ENCODE measurements around the gene TGFBI.
"Not testable (repeated sequence)": the region's sequence is repeated elsewhere in the genome, so short reads cannot be mapped to it uniquely, and the experiment has no call there.

TGFBI gene

DNA sequence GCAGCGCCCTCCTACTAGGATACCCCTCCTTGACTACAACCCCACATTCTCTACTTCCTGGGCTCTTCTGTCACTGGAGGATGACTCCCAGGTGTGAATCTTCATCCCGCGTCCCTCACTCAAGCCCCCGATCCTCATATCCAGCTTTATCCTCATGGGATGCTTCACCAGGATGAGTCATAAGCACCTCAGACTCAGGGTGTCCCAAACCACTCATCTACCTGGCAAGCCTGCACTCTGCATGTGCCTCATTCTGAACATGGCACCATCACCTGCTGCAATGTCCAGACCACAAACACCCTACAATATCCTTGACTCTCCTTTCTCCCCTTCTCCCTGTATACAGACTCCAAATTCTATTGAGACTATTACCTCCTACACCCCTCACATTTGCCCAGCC is 1.5 kb upstream of the TGFBI start:
- no peak for DNase-seq

DNA sequence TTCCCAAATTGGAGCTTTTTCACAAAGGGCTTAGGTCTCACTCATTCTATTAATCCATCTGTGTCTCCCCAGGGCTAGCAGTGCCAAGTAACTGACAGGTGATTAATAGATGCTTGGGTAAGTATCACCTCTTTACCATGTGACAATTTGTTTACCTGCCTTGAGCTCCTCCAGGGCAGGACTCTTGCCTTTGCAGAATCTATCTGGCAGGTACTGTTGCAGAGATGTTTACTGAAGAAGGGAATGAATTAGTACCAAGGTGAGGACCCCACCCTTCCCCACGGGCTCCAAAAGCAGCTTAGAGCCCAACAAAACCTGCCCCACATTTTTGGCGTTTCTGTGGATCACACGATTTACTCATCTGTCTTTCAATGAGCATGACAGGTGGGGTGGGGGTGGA is 698 bp upstream of the TGFBI start:
- no peak for DNase-seq

DNA sequence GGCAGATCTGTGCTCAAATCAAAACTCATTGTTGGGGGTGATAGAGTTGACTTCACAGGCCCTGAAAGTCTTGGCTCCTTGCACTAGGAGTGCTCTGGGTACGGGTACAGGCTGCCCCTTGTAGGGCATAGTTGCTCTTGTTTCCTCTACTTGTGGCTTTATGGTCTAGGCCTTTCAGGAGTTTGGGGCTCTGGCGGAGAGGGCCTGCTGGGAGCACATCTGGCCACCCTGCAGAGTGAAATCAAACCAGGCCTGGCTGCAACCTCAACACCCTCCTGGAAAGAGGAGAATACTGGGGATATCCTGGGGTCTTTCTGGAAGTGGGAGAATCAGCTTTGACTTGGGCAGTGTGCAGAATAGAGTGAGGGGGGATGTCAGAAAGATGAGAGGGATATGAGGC is 1.5 kb downstream of the TGFBI start:
- no peak for DNase-seq

DNA sequence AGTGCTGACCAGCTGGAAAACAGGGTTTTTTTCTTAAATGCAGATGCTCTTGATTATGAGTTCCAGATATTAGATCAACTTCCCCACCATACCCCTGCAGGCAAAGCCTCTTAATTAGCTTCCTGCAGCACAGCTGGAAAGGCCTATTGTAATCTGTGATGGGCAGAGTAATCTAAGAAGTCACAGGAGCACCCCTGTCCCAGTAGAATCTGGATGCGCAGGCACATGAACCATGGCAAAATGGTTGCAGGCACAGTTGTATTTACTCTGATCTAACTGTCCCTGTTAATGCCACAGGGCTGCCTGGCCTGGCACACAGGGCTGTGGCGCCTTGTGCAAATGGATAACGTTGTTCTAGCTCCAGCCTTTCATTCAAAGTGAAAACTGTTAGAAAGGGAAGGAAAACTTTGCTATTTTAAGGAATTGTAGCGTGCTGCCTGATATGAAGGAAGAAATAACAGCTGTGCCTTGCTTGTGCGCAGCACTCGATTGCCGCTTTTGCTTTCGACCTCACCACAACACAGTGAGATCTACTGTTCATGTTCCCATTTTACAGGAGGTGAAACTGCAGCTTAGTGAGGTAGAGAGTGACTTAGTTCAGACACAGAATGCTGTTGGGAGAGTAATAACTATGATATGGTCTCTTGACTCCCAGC is 2.3 kb downstream of the TGFBI start:
- DNase-seq = peak; percentile 9

DNA sequence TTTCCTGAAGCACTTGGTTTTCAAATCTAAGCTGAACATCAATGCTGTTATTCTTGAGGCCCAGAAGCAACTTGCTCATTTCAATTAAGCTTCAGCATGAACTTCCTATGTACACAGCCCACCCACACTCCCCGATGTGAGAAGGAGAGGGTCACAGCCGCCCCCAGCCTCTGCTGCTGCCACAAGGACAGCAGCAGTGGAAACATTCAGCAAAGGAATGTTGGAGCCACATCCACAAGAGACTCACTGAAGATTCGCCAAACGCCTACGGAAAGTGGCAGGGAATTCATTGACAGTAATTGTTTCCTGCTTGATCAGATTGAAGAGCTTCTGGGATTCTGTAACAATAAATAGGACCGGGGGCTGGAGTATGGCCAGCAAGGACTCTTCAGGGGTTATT is 2.9 kb downstream of the TGFBI start:
- no peak for DNase-seq

DNA sequence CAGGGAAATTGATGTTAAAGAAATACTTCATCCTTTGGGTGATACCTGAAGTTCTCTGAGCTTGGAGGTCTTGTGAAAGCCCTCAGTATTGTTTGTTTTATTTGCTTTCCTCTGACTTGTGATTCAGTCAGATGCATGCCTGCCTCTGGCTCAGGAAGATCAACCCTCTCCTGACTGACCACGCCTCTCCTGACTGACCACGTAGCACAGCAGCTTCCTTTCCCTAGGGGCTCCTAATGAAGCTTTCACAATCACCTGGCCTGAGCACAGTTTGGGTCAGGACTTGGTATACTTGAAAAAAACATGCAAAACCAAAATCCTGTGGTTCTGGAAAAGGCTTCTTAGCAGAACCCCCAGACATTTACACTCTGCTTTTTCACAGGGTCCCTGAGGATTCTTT is 3.8 kb downstream of the TGFBI start:
- DNase-seq = no peak

DNA sequence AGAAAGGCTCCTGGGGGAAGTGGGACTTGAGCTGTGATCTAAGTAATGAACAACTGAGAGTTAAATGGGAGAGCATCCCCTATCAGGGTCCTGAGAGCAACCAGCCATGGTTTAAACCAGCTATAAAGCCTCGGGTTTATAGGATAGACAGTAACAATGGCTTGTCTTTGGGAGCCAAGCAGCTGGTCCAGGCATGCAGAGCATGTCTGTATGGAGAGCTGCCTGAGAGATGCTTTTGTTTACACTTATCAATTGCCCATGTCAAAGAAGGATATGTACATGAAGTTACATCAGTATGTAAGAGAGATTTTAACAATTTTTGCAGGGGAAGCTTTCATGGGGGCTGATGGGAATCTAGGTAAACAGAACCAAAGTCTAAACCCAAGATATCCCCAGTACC is 4.4 kb downstream of the TGFBI start:
- no peak for DNase-seq

DNA sequence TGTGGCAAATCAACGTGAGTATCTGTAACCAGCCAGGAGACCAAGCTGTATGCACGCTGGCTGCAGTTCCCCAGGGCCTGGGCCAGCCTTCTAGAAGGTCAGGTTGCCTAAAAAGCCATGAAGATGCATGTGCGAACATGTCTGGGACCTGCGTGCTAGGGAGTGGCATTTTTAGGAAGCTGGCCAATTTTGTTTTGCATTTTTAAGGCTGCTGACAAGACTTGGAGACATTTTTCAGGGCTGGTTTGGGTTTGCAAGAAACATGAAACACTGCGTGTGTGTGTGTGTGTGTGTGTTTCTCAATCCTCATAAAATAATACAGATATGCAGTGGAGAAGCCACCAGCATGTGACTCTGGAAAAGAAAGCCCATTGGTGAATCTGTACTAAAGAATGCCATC is 5.1 kb downstream of the TGFBI start:
- DNase-seq = no peak

DNA sequence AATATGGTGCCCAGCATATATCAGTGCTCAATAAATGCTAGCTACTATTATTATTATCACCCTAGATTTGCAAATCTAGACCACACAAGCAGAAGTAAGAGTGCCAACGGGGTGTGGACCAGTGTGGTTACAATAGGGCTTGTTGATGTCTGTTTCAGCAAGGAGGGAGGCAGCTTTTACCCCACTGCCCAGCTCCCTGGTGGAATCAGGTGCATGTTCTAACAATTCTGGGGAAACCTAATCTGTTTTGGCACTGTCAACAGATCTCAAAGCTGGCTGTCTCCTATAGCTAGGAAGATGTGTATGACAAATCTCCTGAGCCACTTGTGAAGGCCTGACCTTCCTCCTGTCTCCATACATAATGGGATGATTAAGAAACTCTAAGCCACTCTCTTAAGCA is 5.7 kb downstream of the TGFBI start:
- DNase-seq = no peak

DNA sequence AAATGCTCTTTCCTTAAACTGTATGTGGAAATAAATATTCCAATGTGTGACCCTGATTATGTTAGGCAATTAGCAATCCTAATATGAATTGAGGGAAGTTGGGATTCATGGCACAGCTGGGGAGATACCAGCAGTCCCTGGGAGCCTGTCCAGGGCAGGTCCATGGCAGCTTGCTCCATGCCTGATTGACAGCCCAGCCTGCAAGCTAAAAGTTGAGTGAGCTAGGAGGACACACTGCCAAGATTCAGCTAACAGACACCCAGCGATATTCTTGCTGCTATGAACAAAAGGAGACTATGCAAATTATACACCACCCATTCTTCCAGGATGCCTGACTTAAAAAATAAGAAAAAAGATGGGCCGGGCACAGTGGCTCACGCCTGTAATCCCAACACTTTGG is 6.2 kb downstream of the TGFBI start:
- no peak for DNase-seq

DNA sequence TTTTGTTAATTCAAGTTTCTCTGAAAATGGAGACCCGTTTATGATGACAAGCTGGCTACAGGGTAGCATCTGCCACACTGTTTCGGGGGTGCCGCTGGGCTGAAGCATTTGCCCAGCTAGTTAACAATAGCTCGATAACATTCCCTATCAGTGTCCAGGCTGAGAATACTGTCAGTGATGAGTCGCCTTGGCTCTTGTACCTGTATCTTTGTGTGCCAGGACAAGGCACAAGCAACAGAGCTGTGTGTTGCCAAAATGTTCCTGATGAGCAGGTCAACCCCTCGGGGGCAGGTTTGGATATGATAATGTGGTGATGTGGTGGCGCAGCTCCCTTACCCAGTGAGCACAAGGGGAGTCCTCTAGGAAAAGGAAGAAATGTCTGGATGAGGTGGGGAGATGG is 7.0 kb downstream of the TGFBI start:
- no peak for DNase-seq

DNA sequence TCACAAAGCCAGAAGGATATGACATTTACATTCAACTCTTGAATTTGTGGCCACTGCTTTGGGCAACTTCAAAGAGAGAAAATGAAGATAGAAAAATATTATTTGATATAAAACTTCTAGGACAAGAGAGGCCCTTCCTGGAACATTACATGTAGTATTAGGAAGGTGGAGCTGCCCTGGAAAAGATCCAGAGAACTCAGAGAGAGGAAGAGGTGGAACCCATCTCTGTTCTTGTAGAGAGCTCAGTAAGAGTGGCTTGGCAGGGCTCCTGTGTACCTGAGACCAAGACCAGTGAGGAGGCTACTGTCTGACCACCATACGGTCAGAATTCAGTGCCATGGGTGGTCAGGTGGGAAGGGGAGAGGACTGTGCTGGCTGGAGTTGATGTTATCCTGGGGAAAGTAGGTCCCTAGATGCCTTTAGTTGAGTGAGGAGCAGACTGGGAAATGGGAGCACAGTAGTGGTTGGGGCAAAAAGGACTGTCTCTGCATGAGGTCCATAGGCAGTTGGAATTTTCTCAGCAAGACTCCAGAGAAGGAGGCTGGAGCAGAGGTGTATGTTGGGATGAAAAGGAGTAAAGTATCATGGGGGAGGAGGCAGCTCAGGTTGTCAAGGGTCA is 7.6 kb downstream of the TGFBI start:
- DNase-seq = no peak

DNA sequence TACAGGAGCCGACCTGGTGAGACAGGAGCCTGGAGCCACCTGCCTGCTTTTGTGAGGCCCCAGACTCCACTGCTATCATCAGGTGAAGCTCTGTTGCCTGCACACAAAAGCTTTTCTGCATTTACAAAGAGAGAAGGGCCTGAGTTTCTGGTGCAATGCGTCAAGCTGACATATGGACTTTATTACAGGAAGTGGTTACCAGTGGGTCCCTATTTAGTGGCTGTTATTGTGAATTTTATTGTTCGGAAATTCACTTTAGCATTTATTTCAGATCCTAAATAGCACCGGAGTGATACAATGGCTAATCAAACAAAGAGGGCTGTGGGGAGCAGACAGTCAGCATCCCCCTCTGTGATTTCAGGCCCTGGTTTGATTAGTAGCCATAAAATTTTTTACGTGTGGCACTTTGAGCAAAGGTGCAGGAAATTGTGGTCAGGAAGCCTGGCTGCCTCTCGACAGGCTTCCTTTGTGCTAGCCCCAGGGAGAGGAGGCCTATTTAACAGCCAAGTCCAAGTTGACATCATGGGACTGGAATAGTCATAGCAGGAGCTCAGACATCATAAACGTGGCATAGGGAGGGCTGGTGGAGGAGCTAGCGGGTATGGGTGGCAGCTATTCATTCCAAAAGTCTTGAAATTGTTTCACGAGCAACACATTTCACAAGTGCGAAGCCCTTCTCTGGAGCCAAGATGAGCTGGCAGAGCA is 8.4 kb downstream of the TGFBI start:
- peak; percentile 57 for DNase-seq

DNA sequence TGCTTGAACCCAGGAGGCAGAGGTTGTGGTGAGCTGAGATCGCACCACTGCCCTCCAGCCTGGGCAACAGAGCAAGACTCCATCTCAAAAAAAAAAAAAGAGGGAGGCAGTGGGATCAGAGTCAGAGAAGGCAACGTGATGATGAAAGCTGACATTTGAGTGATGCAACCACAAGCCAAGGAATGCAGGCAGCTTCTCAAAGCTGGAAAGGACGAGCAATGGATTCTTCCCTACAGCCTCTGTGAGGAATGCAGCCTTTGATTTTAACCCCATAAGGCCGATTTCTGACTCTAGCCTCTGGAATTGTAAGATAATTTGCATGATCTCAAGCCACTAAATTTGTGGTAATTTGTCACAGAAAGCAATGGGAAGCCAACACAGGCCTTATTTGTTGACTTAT is 9.8 kb downstream of the TGFBI start:
- no peak for DNase-seq

DNA sequence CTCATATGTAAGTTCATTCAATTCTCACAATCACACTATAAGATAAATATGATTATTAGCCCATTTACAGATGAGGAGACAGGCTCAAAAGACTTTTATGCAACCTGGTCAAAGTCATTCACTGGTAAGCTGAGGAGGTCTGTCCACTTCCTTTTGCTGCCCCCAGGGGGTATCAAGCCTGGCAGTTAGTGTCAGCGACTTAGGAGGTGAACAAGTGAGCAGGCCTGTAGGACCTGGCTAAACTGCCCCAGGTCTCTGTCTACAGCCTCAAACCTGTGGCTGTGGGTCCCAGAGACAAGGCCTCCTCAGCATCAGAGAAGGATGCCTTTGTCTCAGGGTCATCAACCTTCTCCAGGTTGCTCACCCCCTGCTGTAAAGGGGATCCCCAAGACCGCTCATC is 10.4 kb downstream of the TGFBI start:
- DNase-seq = no peak

DNA sequence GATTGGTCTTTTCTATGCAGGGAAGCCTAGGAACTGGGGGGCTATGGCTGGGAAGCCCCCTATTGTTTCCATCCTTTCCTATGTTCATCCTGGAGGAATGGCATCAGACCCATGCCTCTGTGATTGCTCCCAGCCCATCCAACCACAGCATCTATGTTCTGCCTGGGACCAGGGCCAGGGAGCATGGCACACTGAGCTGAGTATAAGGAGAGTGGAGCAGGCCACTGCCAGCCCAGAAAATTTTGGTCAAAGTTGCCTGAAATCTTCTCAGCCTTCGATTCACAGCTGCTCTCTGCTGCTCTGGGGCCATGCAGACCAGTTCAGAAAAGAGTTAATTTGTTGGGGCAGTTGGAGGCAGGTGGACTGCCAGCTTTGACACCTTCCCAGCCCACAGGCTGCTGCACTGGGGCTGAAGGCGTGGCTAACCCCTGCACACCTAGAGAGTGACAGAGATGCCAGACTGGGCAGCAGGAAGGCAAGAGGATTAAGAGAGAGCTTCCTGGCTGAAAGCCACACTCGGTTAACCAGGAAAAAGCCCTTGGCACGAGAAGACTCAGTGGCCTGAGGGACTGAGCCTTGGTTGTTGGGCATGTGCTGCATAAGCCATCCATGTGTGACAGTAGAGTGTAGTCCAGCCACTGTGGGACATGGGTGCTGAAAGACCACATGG is 12.1 kb downstream of the TGFBI start:
- no peak for DNase-seq

DNA sequence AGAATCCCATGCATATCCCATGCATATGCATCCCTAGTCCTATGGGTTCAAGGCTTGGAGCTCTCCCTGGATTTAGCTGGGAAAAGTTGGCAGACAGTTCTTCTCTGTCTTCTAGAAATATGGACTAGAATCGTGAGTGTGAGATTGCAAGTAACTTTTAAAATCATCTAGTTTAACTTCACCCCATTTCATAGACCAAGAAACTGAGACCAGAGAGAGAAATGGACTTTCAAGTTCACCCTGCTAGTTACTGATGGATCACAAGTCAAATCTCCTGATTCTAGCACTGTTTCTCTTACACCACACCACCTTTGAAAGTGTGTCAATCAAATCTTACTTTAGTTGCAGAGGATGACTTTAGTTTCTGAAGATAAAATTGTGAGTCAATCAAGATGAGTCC is 13.4 kb downstream of the TGFBI start:
- DNase-seq = no peak

DNA sequence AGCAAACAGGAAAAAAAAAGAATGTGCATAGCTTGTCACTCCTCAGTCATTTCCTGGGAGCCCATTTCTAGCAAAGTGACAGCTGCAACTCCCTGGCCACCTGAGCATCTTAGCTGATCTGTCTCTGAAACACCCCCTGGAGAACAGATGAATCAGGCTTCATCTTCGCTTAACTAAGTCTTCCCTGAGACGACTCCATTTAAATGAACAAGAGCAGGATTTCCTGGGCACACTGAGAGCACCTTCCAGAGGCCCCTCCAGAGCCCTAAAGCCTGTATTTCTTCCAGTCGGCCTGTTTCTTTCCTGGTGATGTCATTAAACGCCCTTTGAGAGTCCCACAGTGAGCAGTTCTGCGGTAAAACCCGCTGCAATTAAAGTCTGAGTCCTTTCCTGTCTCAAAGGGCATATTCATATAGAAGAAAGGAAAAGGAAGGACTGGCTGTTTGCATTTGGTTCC is 13.9 kb downstream of the TGFBI start:
- DNase-seq = no peak

DNA sequence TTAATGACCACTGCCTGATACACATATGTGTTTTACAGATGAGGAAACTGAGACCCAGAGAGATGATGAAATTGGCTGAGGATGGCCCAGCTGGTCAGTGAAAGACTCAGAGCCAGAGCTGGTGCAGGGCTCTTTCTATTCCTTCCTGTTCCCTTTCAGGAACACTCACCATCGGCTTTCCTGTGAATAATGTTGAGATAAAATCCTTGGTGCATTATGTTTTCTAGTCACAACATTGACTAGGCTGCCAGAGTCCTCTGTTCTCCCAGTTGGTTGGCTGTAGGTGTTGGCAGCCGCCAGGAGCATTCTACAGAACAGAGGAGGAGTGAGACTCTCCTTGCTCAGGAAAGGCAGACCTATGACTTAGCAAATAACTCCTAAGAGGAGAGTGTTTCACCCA is 14.8 kb downstream of the TGFBI start:
- no peak for DNase-seq

DNA sequence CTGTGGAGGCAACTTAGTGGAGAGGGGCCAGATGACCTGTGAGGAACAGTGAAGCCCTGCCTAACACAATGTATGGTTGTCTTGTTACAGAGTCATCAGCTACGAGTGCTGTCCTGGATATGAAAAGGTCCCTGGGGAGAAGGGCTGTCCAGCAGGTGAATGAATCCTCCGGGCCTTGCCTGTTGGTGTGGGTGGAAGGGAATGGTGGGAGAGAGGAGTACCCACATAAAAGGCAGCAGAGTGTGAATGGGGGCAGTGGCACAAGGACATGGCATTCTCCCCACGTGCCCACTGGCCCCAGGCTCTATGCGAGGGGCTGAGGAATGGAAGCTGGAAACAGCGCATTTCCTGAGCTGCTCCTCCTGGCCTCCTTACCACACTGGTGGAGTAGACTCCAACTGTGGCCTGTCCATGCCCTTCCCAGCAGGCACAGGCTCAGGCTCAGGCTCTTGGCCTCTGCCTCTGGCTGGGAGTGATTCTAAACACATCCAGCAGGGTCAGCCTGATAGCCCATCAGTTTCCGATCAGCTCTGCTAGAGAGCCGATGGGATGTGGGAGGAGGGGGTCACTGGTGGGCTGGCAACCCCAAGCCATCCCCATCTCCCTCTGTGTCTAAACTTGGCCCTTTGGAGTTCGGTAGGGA is 15.3 kb downstream of the TGFBI start:
- DNase-seq = no peak

DNA sequence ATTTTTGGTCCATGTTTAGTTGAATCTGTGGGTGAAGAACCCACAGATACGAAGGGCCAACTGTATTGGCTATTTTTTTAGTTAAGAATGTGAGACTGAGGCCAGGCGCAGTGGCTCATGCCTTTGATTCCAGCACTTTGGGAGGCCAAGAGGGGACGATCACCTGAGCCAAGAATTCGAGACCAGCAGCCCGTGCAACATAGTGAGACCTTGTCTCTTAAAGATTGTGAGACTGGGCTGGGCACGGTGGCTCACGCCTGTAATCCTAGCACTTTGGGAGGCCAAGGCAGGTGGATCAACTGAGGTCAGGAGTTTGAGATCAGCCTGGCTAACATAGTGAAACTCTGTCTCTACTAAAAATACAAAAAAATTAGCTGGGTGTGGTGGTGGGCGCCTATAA is 16.2 kb downstream of the TGFBI start:
- DNase-seq = not testable (repeated sequence)

DNA sequence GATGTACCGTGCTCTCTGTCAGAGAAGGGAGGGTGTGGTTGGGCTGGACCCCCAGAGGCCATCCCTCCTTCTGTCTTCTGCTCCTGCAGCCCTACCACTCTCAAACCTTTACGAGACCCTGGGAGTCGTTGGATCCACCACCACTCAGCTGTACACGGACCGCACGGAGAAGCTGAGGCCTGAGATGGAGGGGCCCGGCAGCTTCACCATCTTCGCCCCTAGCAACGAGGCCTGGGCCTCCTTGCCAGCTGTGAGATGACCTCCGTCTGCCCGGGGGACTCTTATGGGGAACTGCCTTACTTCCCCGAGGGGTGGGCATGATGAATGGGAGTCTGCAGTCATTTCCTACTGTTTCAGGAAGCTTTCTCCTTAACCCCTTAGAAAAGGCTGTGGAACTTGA is 17.5 kb downstream of the TGFBI start:
- no peak for DNase-seq

DNA sequence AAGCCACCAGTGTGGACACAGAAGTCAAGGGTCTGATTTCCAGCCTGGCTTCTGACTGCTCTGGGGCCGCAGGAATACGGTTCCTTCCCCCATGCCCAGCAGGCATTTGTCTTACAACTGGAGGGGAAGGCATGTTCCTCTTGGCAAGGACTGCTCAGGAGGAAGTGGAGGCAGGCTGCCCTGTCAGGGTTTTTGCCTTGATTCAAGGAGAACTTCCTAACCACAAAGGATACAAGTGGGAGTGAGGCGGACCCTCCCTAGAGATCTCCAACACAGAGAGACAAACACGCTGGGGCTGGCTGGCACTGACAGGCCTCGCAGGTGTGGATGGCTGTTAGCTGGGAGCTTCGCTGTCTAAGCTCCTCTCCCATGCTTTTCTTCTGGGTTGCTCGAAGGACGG is 19.1 kb downstream of the TGFBI start:
- no peak for DNase-seq

DNA sequence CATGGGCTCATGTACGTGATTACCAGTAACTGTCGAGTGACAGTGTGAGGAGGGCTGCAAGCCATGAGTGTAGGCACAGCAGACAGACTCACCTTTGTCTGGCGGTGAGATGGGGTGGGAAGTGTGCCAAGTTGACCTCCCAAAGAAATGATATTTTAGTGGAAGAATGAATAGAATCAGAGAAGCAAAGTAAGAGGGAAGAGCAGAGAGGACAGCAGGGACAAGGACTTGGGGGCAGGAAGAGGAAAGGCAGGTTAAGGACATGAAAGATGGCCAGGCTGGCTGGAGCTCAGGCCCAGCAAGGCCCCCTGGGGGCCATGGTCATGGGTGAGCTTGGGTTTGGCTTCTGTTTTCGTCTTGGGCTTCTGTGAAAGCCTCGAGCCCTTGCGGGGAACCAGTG is 20.2 kb downstream of the TGFBI start:
- DNase-seq = no peak
